CD4-positive, alpha-beta T cell (primary cell): ENCODE measurements around the gene TGIF2. TPM values are rescaled to one million over a fixed set of nuclear protein-coding genes. Genes with fewer than 3 reads are reported as not detected.

Experiments
- ATAC-seq: fragments of 200-7000 bp; cut with Tn5 transposase; one replicate; pipeline ENCODE4 v1.10.0; 2022; ENCODE audit warnings: mild to moderate bottlenecking; ENCODE audit not compliant: poor library complexity
- CTCF ChIA-PET: fragments of 350-600 bp; sonication (Branson Sonifier 250); formaldehyde crosslinking; loops from one replicate; lab custom pipeline; 2021; ENCODE audit warnings: antibody characterized with exemption, inconsistent platforms; lab: Charles Lee
- POLR2A ChIA-PET: fragments of 350-600 bp; sonication (Branson Sonifier 250); formaldehyde crosslinking; loops from one replicate; lab custom pipeline; 2021; ENCODE audit warnings: antibody characterized with exemption, inconsistent platforms; lab: Charles Lee
- DNase-seq, 14 experiments: peaks; one replicate each; pipeline ENCODE4 v3.0.0-alpha.2; 2013 to 2020; ENCODE audit warnings: mixed read lengths in 2 of 14
- H3K27ac ChIP-seq, 2 donors: one replicate each; pipeline versions ENCODE4 v1.5.1 to v1.7.0; 2013; ENCODE audit warnings: low read length in 2 of 2, low read depth in 1 of 2, mild to moderate bottlenecking in 1 of 2
- H3K27me3 ChIP-seq, 2 experiments: 1 replicate in 1 of 2; 2 replicates in 1 of 2; pipeline versions ENCODE4 v1.6.1 to v1.7.0; 2013; ENCODE audit warnings: low read length in 2 of 2, control low read depth in 1 of 2, mild to moderate bottlenecking in 1 of 2, moderate library complexity in 1 of 2; ENCODE audit not compliant: insufficient read depth in 2 of 2, control insufficient read depth in 1 of 2
- H3K36me3 ChIP-seq: one replicate; pipeline ENCODE4 v1.6.1; 2013; ENCODE audit warnings: low read length, control low read depth; ENCODE audit not compliant: insufficient read depth
- H3K4me1 ChIP-seq: one replicate; pipeline ENCODE4 v1.6.1; 2013; ENCODE audit warnings: low read length, control low read depth; ENCODE audit not compliant: insufficient read depth
- H3K4me3 ChIP-seq: one replicate; pipeline ENCODE4 v1.5.1; 2013; ENCODE audit warnings: mild to moderate bottlenecking, low read length, moderate library complexity
- H3K9me3 ChIP-seq, 2 experiments: 1 replicate in 1 of 2; 2 replicates in 1 of 2; pipeline versions ENCODE4 v1.6.1 to v1.7.0; 2013; ENCODE audit warnings: low read length in 2 of 2, mild to moderate bottlenecking in 2 of 2, control low read depth in 1 of 2, moderate library complexity in 1 of 2; ENCODE audit not compliant: control insufficient read depth in 1 of 2, insufficient read depth in 1 of 2
- H3K27ac Mint-ChIP-seq: one replicate; pipeline ENCODE4 v1.8.0; 2020; ENCODE audit warnings: mixed read lengths
- H3K27me3 Mint-ChIP-seq: one replicate; pipeline ENCODE4 v1.8.0; 2021; ENCODE audit warnings: mixed read lengths
- H3K36me3 Mint-ChIP-seq: one replicate; pipeline ENCODE4 v1.8.0; 2021; ENCODE audit warnings: low read depth, mixed read lengths
- H3K4me1 Mint-ChIP-seq: one replicate; pipeline ENCODE4 v1.8.0; 2021; ENCODE audit warnings: low read depth, mixed read lengths
- H3K4me3 Mint-ChIP-seq: one replicate; pipeline ENCODE4 v1.8.0; 2020; ENCODE audit warnings: mild to moderate bottlenecking, mixed read lengths
- H3K9me3 Mint-ChIP-seq: one replicate; pipeline ENCODE4 v1.8.0; 2020; ENCODE audit warnings: mixed read lengths
- CTCF ChIP-seq: fragments of 200-600 bp; IDR thresholded peaks from one replicate; pipeline ENCODE4 v1.8.0; 2022; ENCODE audit warnings: antibody characterized with exemption, mild to moderate bottlenecking
- intact Hi-C, 2 experiments: fragments of 100-400 bp; cut with DNase I in 1 of 2; cut with micrococcal nuclease in 1 of 2; formaldehyde crosslinking; loops; one replicate each; pipeline versions ENCODE4 v1.15.1 to v1.9.0; 2023 to 2025; cut with DNase I, micrococcal nuclease
- total RNA-seq, 174 experiments: library from RNA in 2 of 174; stranded (reverse) in 2 of 174; gene quantifications; one replicate each; pipeline ENCODE4 v1.2.3 and lab custom pipeline; 2021 to 2026

Gene TGIF2
- total RNA-seq, 2 experiments from 2014 or later: 29.2 to 34.5 TPM

- DNase-seq: peak in 3 of 14 experiments; percentile 26 to 56 (median 36)
- Mint-ChIP-seq H3K27ac (peak overlapping the region; percentile 77), H3K27me3 (no peaks in the 10 kb centered on the region), H3K4me3 (peak overlapping the region; percentile 17), H3K36me3 (peaks cover 60% of the 10 kb centered on the region), H3K4me1 (peaks cover 23% of the 10 kb centered on the region), H3K9me3 (no peaks in the 10 kb centered on the region)
- intact Hi-C loops: no loop called here
- Histone ChIP-seq H3K27ac (peak overlapping the region in 1 of 2 donors; percentile 38), H3K4me3 (no peak overlapping the region), H3K27me3 (no peaks in the 10 kb centered on the region), H3K9me3 (no peaks in the 10 kb centered on the region), H3K4me1 (peaks cover 18% of the 10 kb centered on the region), H3K36me3 (peaks cover 56% of the 10 kb centered on the region)
- peak; percentile 84 for ATAC-seq
- TF ChIP-seq CTCF: no peak
- ChIA-PET POLR2A (interaction anchor here (0.6 kb wide), 1 partner anchor 10 kb away, joined by 3 read pairs; no protein-coding TSS in a partner anchor), CTCF (no interaction called here)
Measured at GRCh38 chr20:36582322-36582721, 8.9 kb downstream of the TGIF2 start.

- DNase-seq (no peak), ATAC-seq (no peak)
- Histone ChIP-seq H3K27ac (peak overlapping the region in 1 of 2 donors; percentile 38), H3K4me3 (no peak overlapping the region), H3K9me3 (no peaks in the 10 kb centered on the region), H3K27me3 (no peaks in the 10 kb centered on the region), H3K4me1 (peaks cover 21% of the 10 kb centered on the region), H3K36me3 (peaks cover 57% of the 10 kb centered on the region)
- ChIA-PET POLR2A (interaction anchor here (0.6 kb wide), 1 partner anchor 11 kb away, joined by 3 read pairs; no protein-coding TSS in a partner anchor), CTCF (no interaction called here)
- H3K4me3 Mint-ChIP-seq: no peak overlapping the region
- H3K36me3 Mint-ChIP-seq: peaks cover 65% of the 10 kb centered on the region
- peaks cover 28% of the 10 kb centered on the region for H3K4me1 Mint-ChIP-seq
- TF ChIP-seq CTCF: no peak
- H3K27ac Mint-ChIP-seq: peak overlapping the region; percentile 77
- H3K27me3 Mint-ChIP-seq: no peaks in the 10 kb centered on the region
- intact Hi-C loops: no loop called here
- H3K9me3 Mint-ChIP-seq: no peaks in the 10 kb centered on the region
Measured at GRCh38 chr20:36582821-36583220, 9.4 kb downstream of the TGIF2 start.

- ATAC-seq: no peak
- POLR2A ChIA-PET: interaction anchor here (1.5 kb wide), 1 partner anchor 12 kb away, joined by 4 read pairs; no protein-coding TSS in a partner anchor
Measured at GRCh38 chr20:36584018-36584481, 10.7 kb downstream of the TGIF2 start.

More at GRCh38 chr20:36584018-36584481, 10.7 kb downstream of the TGIF2 start:
- no peaks in the 10 kb centered on the region for H3K27me3 Mint-ChIP-seq
- H3K4me1 ChIP-seq: peaks cover 26% of the 10 kb centered on the region
- no peak for DNase-seq
- H3K4me3 ChIP-seq: no peak overlapping the region
- no peaks in the 10 kb centered on the region for H3K9me3 ChIP-seq
- H3K27me3 ChIP-seq: no peaks in the 10 kb centered on the region
- peaks cover 28% of the 10 kb centered on the region for H3K4me1 Mint-ChIP-seq
- no peaks in the 10 kb centered on the region for H3K9me3 Mint-ChIP-seq
- no peak overlapping the region for H3K27ac ChIP-seq
- intact Hi-C loops: no loop called here
- peak overlapping the region; percentile 80 for H3K27ac Mint-ChIP-seq
- CTCF ChIA-PET: interaction anchor here (1.2 kb wide), 1 partner anchor 11 kb away, joined by 3 read pairs; the partner anchor contains the start of gene TGIF2
- H3K36me3 Mint-ChIP-seq: peaks cover 65% of the 10 kb centered on the region
- H3K4me3 Mint-ChIP-seq: no peak overlapping the region
- peaks cover 52% of the 10 kb centered on the region for H3K36me3 ChIP-seq
- no peak for TF ChIP-seq CTCF
